CD4-positive, alpha-beta memory T cell (primary cell): ENCODE data around the gene SEMA3F. TPM values are rescaled to one million over a fixed set of nuclear protein-coding genes. Genes with fewer than 3 reads are reported as not detected.

Experiments
- CTCF ChIA-PET: fragments of 350-600 bp; sonication (Branson Sonifier 250); formaldehyde crosslinking; loops from one replicate; lab custom pipeline; 2021; ENCODE audit warnings: inconsistent platforms; ENCODE audit not compliant: partially characterized antibody; lab: Charles Lee
- POLR2A ChIA-PET: fragments of 350-600 bp; sonication (Branson Sonifier 250); formaldehyde crosslinking; loops from one replicate; lab custom pipeline; 2021; ENCODE audit not compliant: partially characterized antibody; lab: Charles Lee
- DNase-seq, 5 donors: peaks; one replicate each; pipeline versions ENCODE4 v3.0.0 to v3.0.0-alpha.2; 2020 to 2022; ENCODE audit warnings: mixed read lengths in 1 of 5
- H3K27ac ChIP-seq: one replicate; pipeline ENCODE4 v1.7.0; 2013; ENCODE audit warnings: low read depth, low read length
- H3K27me3 ChIP-seq: 2 replicates; pipeline ENCODE4 v1.7.0; 2013; ENCODE audit warnings: mild to moderate bottlenecking, low read length, moderate library complexity; ENCODE audit not compliant: insufficient read depth
- H3K36me3 ChIP-seq: 2 replicates; pipeline ENCODE4 v1.7.0; 2013; ENCODE audit warnings: mild to moderate bottlenecking, low read length, moderate library complexity; ENCODE audit not compliant: insufficient read depth
- H3K4me1 ChIP-seq: 2 replicates; pipeline ENCODE4 v1.7.0; 2013; ENCODE audit warnings: mild to moderate bottlenecking, low read length, moderate library complexity; ENCODE audit not compliant: insufficient read depth
- H3K4me3 ChIP-seq, 2 donors: one replicate each; pipeline ENCODE4 v1.7.0; 2013; ENCODE audit warnings: low read length in 2 of 2, mild to moderate bottlenecking in 1 of 2
- H3K9me3 ChIP-seq, 2 donors: one replicate each; pipeline ENCODE4 v1.7.0; 2013; ENCODE audit warnings: low read length in 2 of 2, control low read depth in 1 of 2; ENCODE audit not compliant: control insufficient read depth in 1 of 2
- H3K27ac Mint-ChIP-seq, 7 donors: one replicate each; pipeline ENCODE4 v1.8.0; 2020 to 2021; ENCODE audit warnings: mixed read lengths in 7 of 7, mild to moderate bottlenecking in 6 of 7, inconsistent platforms in 3 of 7, moderate library complexity in 3 of 7
- H3K27me3 Mint-ChIP-seq, 2 donors: one replicate each; pipeline ENCODE4 v1.8.0; 2020 to 2021; ENCODE audit warnings: mixed read lengths in 2 of 2
- H3K36me3 Mint-ChIP-seq, 2 donors: one replicate each; pipeline ENCODE4 v1.8.0; 2020 to 2021; ENCODE audit warnings: mixed read lengths in 2 of 2, inconsistent platforms in 1 of 2, mild to moderate bottlenecking in 1 of 2
- H3K4me1 Mint-ChIP-seq, 4 donors: one replicate each; pipeline ENCODE4 v1.8.0; 2020 to 2021; ENCODE audit warnings: mixed read lengths in 4 of 4, mild to moderate bottlenecking in 1 of 4
- H3K4me3 Mint-ChIP-seq, 8 donors: one replicate each; pipeline ENCODE4 v1.8.0; 2020 to 2021; ENCODE audit warnings: mixed read lengths in 8 of 8, mild to moderate bottlenecking in 7 of 8, moderate library complexity in 6 of 8, inconsistent platforms in 3 of 8
- H3K9me3 Mint-ChIP-seq, 8 donors: one replicate each; pipeline ENCODE4 v1.8.0; 2020 to 2021; ENCODE audit warnings: mixed read lengths in 8 of 8, mild to moderate bottlenecking in 5 of 8, inconsistent platforms in 3 of 8, moderate library complexity in 1 of 8
- intact Hi-C: fragments of 100-400 bp; cut with micrococcal nuclease; formaldehyde crosslinking; loops from one replicate; pipeline ENCODE4 v1.15.1; 2023
- polyA plus RNA-seq, 2 donors: library from polyadenylated mRNA; unstranded; fragments of 300-500 nt; fragmentation: Illumina TruSeq; gene quantifications; one replicate each; pipeline ENCODE4 v1.2.3, GENCODE V29; 2021
- total RNA-seq, 2 experiments: library from RNA; stranded (reverse); gene quantifications; one replicate each; pipeline ENCODE4 v1.2.3, GENCODE V29; 2021

Gene SEMA3F
- total and polyA plus RNA-seq, 4 experiments from 2014 or later, result not detected

DNA sequence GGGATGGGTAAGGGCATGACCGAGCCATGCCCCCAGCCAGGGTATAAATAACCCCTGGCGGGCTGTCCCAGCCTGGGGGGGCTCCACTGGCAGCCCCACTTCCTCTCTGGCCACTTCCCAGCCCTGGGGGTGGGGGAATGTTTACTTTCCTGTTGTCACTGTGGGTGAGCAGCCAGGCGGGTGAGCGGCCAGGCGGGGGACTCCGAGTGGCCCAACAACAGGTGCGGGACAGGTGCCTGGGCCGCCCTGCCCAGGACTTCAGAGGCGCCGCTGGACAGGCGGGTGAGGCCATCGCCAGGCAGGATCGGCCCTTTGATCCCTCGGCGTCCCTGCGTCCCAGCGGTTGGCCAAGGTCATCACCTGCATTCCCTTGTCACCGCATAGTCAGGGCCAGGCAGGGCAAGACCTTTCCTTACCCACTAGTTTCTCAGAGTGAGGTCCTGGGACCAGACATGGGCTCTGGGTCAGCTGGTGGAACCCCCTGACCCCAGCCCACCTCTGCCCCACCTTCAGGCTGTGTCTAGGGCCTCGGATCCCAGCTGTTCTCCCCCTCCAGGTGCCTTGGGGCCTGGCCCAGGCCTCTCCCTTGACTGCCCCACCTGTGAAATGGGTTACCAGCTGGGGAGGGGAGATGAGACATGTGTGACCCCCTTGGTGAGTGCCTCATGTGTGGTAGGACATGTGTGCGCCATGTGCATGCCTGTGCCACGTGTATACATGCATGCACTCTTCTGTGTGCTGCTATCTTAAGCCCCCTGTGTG, 16.6 kb downstream of the SEMA3F start:
- intact Hi-C loops, result no loop called here
- peaks cover 0 to 4% of the 10 kb centered on the region in 2 donors for H3K27me3 Mint-ChIP-seq
- H3K9me3 Mint-ChIP-seq, result no peaks in the 10 kb centered on the region
- no peaks in the 10 kb centered on the region for H3K36me3 Mint-ChIP-seq
- peaks cover 0 to 4% (median 3%) of the 10 kb centered on the region in 4 donors for H3K4me1 Mint-ChIP-seq
- no peak overlapping the region for H3K27ac ChIP-seq
- CTCF ChIA-PET, result no interaction called here
- H3K4me1 ChIP-seq, result no peaks in the 10 kb centered on the region
- H3K9me3 ChIP-seq, result no peaks in the 10 kb centered on the region
- DNase-seq, result peak in 1 of 5 donors; percentile 13
- H3K4me3 Mint-ChIP-seq, result no peak overlapping the region
- POLR2A ChIA-PET, result no interaction called here
- H3K27me3 ChIP-seq, result no peaks in the 10 kb centered on the region
- H3K36me3 ChIP-seq, result no peaks in the 10 kb centered on the region
- no peak overlapping the region for H3K27ac Mint-ChIP-seq
- H3K4me3 ChIP-seq, result no peak overlapping the region

DNA sequence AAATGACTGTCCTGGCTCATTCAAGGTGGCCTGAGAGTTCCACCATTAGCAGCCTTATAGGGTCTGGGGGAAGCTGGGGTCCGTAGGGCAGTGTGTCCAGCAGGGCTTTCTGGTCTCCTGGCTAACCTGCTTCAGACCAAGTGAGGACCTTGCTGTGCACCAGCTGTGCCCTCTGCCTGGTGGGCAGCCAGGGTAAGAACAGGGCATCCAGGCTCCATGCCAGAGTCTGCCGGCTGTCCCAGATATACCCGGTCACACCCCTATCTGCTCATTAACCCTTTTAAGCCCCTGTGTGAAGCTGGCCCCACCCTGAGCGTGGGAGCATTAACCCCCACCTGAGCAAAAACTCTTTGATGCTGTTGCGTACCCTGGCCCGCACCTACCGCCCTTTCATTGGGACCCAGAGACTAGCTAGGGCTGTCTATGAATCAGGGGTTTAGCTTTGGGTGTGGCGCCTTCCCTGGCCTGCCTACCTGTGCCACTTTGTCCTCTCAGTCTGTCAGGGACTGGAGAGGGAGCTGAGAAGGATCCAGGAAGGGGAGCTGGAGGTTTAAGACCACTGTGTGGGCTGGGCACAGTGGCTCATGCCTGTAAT, 17.6 kb downstream of the SEMA3F start:
- no peaks in the 10 kb centered on the region for H3K9me3 ChIP-seq
- POLR2A ChIA-PET, result no interaction called here
- H3K27me3 ChIP-seq, result no peaks in the 10 kb centered on the region
- peak in 1 of 5 donors; percentile 17 for DNase-seq
- Mint-ChIP-seq H3K4me1 (peaks cover 0 to 4% (median 3%) of the 10 kb centered on the region in 4 donors), H3K36me3 (no peaks in the 10 kb centered on the region), H3K27me3 (peaks cover 0 to 4% of the 10 kb centered on the region in 2 donors), H3K27ac (no peak overlapping the region), H3K4me3 (no peak overlapping the region), H3K9me3 (no peaks in the 10 kb centered on the region)
- intact Hi-C loops, result no loop called here
- no peak overlapping the region for H3K4me3 ChIP-seq
- no peaks in the 10 kb centered on the region for H3K4me1 ChIP-seq
- no peak overlapping the region for H3K27ac ChIP-seq
- H3K36me3 ChIP-seq, result no peaks in the 10 kb centered on the region
- CTCF ChIA-PET, result no interaction called here

DNA sequence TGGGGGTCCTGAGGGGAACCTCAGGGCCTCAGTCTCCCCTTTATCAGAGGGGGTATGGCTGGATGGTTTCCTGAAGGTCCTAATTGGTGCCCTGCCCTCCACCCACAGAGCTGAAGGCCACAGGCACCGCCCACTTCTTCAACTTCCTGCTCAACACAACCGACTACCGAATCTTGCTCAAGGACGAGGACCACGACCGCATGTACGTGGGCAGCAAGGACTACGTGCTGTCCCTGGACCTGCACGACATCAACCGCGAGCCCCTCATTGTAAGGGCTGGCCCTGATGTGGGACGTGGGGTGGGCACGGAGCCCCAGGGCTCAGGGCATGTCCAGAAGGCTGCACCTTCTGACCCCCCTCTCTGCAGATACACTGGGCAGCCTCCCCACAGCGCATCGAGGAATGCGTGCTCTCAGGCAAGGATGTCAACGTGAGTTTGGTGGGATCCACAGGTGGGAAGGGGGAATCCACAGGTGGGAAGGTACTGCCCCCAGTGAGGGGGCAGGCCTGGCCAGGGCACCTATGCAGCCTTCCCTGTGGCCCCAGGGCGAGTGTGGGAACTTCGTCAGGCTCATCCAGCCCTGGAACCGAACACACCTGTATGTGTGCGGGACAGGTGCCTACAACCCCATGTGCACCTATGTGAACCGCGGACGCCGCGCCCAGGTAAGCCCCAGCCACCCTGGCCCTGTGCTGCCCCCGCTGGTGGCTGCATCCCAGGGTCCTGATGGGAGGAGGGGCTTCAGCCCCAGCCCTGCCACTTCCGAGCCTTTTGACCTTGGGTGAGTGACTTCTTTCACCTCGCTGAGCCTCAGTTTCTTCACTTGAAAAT, 18.8 kb downstream of the SEMA3F start:
- Mint-ChIP-seq H3K9me3 (no peaks in the 10 kb centered on the region), H3K27me3 (no peaks in the 10 kb centered on the region), H3K27ac (no peak overlapping the region), H3K4me3 (no peak overlapping the region), H3K4me1 (peaks cover 0 to 4% (median 3%) of the 10 kb centered on the region in 4 donors), H3K36me3 (no peaks in the 10 kb centered on the region)
- intact Hi-C loops, result no loop called here
- Histone ChIP-seq H3K9me3 (no peaks in the 10 kb centered on the region), H3K4me3 (no peak overlapping the region), H3K36me3 (no peaks in the 10 kb centered on the region), H3K27me3 (no peaks in the 10 kb centered on the region), H3K4me1 (no peaks in the 10 kb centered on the region), H3K27ac (no peak overlapping the region)
- ChIA-PET POLR2A (no interaction called here), CTCF (interaction anchor here (0.8 kb wide), 1 partner anchor 53 kb away, joined by 3 read pairs; no protein-coding TSS in a partner anchor)
- peak in 1 of 5 donors; percentile 20 for DNase-seq

DNA sequence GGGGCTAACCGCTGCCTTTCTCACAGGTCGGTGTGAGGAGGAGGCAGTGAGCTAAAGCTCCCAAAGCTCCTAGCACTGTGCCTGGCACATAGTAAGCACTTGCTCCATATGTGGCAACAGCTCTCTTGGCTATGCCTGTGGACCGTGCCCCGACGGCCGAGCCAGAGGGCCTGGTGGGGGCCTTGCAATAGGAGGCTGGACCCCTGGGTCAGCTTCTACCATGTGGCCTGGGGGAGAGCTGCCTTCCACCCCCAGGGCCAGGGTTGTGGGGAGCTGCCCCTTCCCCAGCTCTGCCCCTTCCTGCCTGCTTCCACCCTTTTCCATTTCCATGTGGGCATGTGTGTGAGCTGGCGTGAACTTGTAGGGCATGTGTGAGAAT, 19.4 kb downstream of the SEMA3F start:
- H3K36me3 Mint-ChIP-seq, result no peaks in the 10 kb centered on the region
- peaks cover 0 to 4% (median 3%) of the 10 kb centered on the region in 4 donors for H3K4me1 Mint-ChIP-seq

DNA sequence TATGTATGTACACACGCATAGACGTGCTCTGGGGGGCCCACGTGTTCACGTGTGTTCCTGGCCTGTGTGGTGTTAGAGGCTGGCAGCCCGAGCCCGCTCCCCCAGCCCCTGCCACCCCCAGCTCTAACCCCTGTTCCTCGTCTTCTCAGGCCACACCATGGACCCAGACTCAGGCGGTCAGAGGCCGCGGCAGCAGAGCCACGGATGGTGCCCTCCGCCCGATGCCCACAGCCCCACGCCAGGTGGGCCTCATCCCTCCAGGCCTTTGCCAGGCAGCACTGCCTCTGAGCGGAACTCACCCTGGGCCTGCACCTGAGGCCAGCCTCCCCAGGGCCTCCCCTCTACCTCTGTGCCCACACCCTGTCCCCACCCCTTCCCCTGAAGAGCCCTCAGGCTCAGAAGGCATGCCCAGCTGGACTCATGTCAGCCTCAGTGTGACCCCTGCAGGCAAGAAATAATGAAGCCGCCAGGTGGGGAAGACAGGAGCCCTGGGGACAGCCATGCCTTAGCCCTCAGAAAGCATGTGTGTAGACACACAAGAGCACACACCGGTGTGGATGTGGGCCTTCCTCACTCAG, 19.9 kb downstream of the SEMA3F start:
- Histone ChIP-seq H3K9me3 (no peaks in the 10 kb centered on the region), H3K27me3 (no peaks in the 10 kb centered on the region), H3K27ac (no peak overlapping the region), H3K4me1 (no peaks in the 10 kb centered on the region), H3K4me3 (no peak overlapping the region), H3K36me3 (no peaks in the 10 kb centered on the region)
- H3K9me3 Mint-ChIP-seq, result no peaks in the 10 kb centered on the region
- H3K36me3 Mint-ChIP-seq, result no peaks in the 10 kb centered on the region
- H3K4me3 Mint-ChIP-seq, result no peak overlapping the region
- intact Hi-C loops, result no loop called here
- ChIA-PET CTCF (no interaction called here), POLR2A (no interaction called here)
- H3K27ac Mint-ChIP-seq, result no peak overlapping the region
- DNase-seq, result peak in 1 of 5 donors; percentile 8
- no peaks in the 10 kb centered on the region for H3K27me3 Mint-ChIP-seq
- peaks cover 0 to 4% (median 3%) of the 10 kb centered on the region in 4 donors for H3K4me1 Mint-ChIP-seq

More for the DNA sequence above, 19.4 kb downstream of the SEMA3F start:
- H3K4me3 ChIP-seq, result no peak overlapping the region
- ChIA-PET POLR2A (no interaction called here), CTCF (interaction anchor here (0.8 kb wide), 1 partner anchor 53 kb away, joined by 3 read pairs; no protein-coding TSS in a partner anchor)
- no peak overlapping the region for H3K4me3 Mint-ChIP-seq
- intact Hi-C loops, result no loop called here
- no peaks in the 10 kb centered on the region for H3K9me3 ChIP-seq
- peak in 1 of 5 donors; percentile 25 for DNase-seq
- H3K27me3 Mint-ChIP-seq, result no peaks in the 10 kb centered on the region
- no peaks in the 10 kb centered on the region for H3K27me3 ChIP-seq
- no peaks in the 10 kb centered on the region for H3K36me3 ChIP-seq
- no peak overlapping the region for H3K27ac Mint-ChIP-seq
- no peaks in the 10 kb centered on the region for H3K4me1 ChIP-seq
- no peak overlapping the region for H3K27ac ChIP-seq
- no peaks in the 10 kb centered on the region for H3K9me3 Mint-ChIP-seq

DNA sequence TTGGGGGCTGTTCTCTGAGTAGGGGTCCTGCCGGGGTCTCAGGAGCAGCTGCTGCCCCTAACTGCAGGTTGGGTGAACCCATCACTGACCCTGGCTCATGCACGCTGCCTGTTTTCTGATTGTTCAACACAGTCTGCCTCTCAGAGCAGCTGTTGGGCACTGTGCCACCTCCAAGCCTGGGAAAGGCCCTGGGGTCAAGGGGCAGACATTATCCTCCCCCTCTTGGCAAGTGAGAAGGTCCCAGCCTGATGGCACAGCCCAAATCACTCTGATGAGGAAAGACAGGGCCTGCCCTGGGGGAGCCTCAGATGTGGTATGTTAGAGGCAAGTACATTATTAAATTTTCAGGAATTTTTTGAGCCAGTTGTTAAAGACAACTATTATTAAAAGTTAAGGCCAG, 22.2 kb downstream of the SEMA3F start:
- CTCF ChIA-PET, result no interaction called here

More for the DNA sequence above, 22.2 kb downstream of the SEMA3F start:
- Histone ChIP-seq H3K4me3 (no peak overlapping the region), H3K4me1 (no peaks in the 10 kb centered on the region), H3K27ac (no peak overlapping the region), H3K36me3 (no peaks in the 10 kb centered on the region), H3K27me3 (no peaks in the 10 kb centered on the region), H3K9me3 (no peaks in the 10 kb centered on the region)
- peak in 1 of 5 donors; percentile 3 for DNase-seq
- POLR2A ChIA-PET, result no interaction called here
- intact Hi-C loops, result no loop called here
- Mint-ChIP-seq H3K9me3 (no peaks in the 10 kb centered on the region), H3K27me3 (peaks cover 0 to 2% of the 10 kb centered on the region in 2 donors), H3K36me3 (no peaks in the 10 kb centered on the region), H3K27ac (peak overlapping the region in 1 of 7 donors; percentile 53), H3K4me3 (no peak overlapping the region), H3K4me1 (peaks cover 0 to 4% (median 3%) of the 10 kb centered on the region in 4 donors)
